ENCODE results near the gene DNAJC3. TPM values are rescaled to one million over a fixed set of nuclear protein-coding genes. Genes with fewer than 3 reads are reported as not detected.

DNAJC3 gene
- total RNA-seq, 1 experiment from 2014 or later, result 25.7 TPM

DNA sequence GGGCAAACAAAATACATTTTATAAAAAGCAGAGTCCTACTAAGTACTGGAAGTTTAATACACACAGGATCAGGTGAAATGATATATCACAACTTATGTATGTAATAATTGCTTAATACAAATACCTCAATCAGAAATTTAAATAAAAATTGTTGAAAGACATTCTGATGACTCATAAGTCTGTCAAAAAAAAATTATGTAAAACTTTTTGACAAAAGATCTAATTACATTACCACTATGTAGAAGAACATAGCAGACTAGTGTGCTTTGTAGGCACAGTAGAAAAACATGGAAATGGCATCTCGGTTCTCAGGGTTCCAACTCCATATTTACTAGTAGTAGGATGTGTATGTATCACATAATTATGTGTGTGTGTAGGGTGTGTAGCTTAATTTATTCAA lies 156.2 kb downstream of the DNAJC3 start:
- no peaks in the 10 kb centered on the region for H3K27me3 ChIP-seq (ENCODE audit: control insufficient read depth, insufficient read depth, low read length)
- no peak overlapping the region for H3K4me3 ChIP-seq (ENCODE audit: low read depth in 2 of 2, low read length in 2 of 2)
- H3K36me3 ChIP-seq (ENCODE audit: control insufficient read depth, insufficient read depth, low read length), result no peaks in the 10 kb centered on the region
- in situ Hi-C loops (cut with HindIII; ENCODE audit: low pct_unique_long_range_greater_than_20kb, low sequenced_read_pairs), result no loop called here
- DNase-seq (ENCODE audit: low read depth, low spot score) (no peak), ATAC-seq (no peak)
- H3K4me1 ChIP-seq (ENCODE audit: control insufficient read depth, insufficient read depth, low read length), result no peaks in the 10 kb centered on the region
- H3K27ac ChIP-seq (ENCODE audit: low read length), result no peak overlapping the region
- H3K9me3 ChIP-seq (ENCODE audit: control insufficient read depth, insufficient read depth, low read depth, low read length), result no peaks in the 10 kb centered on the region
- BruUV-seq (replicated peaks), result no TSS peak
- CTCF ChIA-PET, result interaction anchor here (0.8 to 1.4 kb wide), 2 partner anchors 38 to 209 kb away, joined by 3 to 10 read pairs; no protein-coding TSS in a partner anchor
- POLR2A ChIA-PET, result no interaction called here
- no peak for TF ChIP-seq POLR2AphosphoS5 (IDR thresholded peaks at IDR 0.05; ENCODE audit: low read depth, low read length)
- TF ChIP-seq, protein P1, sequence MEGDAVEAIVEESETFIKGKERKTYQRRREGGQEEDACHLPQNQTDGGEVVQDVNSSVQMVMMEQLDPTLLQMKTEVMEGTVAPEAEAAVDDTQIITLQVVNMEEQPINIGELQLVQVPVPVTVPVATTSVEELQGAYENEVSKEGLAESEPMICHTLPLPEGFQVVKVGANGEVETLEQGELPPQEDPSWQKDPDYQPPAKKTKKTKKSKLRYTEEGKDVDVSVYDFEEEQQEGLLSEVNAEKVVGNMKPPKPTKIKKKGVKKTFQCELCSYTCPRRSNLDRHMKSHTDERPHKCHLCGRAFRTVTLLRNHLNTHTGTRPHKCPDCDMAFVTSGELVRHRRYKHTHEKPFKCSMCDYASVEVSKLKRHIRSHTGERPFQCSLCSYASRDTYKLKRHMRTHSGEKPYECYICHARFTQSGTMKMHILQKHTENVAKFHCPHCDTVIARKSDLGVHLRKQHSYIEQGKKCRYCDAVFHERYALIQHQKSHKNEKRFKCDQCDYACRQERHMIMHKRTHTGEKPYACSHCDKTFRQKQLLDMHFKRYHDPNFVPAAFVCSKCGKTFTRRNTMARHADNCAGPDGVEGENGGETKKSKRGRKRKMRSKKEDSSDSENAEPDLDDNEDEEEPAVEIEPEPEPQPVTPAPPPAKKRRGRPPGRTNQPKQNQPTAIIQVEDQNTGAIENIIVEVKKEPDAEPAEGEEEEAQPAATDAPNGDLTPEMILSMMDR (IDR thresholded peaks at IDR 0.05), result no peak
- TF ChIP-seq, protein P2, sequence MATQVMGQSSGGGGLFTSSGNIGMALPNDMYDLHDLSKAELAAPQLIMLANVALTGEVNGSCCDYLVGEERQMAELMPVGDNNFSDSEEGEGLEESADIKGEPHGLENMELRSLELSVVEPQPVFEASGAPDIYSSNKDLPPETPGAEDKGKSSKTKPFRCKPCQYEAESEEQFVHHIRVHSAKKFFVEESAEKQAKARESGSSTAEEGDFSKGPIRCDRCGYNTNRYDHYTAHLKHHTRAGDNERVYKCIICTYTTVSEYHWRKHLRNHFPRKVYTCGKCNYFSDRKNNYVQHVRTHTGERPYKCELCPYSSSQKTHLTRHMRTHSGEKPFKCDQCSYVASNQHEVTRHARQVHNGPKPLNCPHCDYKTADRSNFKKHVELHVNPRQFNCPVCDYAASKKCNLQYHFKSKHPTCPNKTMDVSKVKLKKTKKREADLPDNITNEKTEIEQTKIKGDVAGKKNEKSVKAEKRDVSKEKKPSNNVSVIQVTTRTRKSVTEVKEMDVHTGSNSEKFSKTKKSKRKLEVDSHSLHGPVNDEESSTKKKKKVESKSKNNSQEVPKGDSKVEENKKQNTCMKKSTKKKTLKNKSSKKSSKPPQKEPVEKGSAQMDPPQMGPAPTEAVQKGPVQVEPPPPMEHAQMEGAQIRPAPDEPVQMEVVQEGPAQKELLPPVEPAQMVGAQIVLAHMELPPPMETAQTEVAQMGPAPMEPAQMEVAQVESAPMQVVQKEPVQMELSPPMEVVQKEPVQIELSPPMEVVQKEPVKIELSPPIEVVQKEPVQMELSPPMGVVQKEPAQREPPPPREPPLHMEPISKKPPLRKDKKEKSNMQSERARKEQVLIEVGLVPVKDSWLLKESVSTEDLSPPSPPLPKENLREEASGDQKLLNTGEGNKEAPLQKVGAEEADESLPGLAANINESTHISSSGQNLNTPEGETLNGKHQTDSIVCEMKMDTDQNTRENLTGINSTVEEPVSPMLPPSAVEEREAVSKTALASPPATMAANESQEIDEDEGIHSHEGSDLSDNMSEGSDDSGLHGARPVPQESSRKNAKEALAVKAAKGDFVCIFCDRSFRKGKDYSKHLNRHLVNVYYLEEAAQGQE (IDR thresholded peaks at IDR 0.05; ENCODE audit: insufficient read depth in 1 of 2, low read depth in 2 of 2, low read length in 1 of 2), result no peak
- no peak for TF ChIP-seq TCF7L2 (IDR thresholded peaks at IDR 0.05; ENCODE audit: low read depth, low read length)
- no peak for TF ChIP-seq SIN3A (IDR thresholded peaks at IDR 0.05; ENCODE audit: borderline replicate concordance, insufficient read depth, low read depth, low read length)
- intact Hi-C loops (cut with micrococcal nuclease; ENCODE audit: unreplicated experiment), result loop anchor here (5.0 to 10.0 kb wide), 3 partner anchors 158 to 298 kb away; partner anchors contain the start of gene DNAJC3

DNA sequence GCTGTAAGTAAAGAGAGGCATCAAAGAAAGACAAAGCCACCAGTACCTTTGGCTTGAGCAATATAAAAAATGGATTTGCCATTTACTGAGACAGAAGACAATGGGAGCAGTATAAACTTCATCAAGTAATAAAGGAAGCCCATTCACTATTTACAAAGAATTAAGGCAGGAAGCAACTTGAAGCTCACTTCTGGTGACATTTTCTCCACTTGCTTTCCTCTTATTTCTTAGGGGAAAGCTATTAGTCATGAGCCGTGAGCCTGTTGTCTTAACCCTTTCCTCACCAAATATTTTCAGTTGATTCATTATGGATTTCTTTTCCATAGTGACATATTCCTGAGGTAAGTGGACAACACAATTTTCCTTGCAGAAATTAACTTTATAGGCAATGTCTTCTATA lies 156.8 kb downstream of the DNAJC3 start:
- DNase-seq (ENCODE audit: low read depth, low spot score) (no peak), ATAC-seq (no peak)
- in situ Hi-C loops (cut with HindIII; ENCODE audit: low pct_unique_long_range_greater_than_20kb, low sequenced_read_pairs) (no loop called here), intact Hi-C loops (cut with micrococcal nuclease; ENCODE audit: unreplicated experiment) (loop anchor here (5.0 to 10.0 kb wide), 3 partner anchors 159 to 299 kb away; partner anchors contain the start of gene DNAJC3)
- BruUV-seq (replicated peaks), result no TSS peak
- H3K27ac ChIP-seq (ENCODE audit: low read length), result no peak overlapping the region
- ChIA-PET CTCF (interaction anchor here (0.7 to 1.4 kb wide), 3 partner anchors 38 to 261 kb away, joined by 3 to 10 read pairs (median 3); no protein-coding TSS in a partner anchor), POLR2A (no interaction called here)
- no peak overlapping the region for H3K4me3 ChIP-seq (ENCODE audit: low read depth in 2 of 2, low read length in 2 of 2)
- no peaks in the 10 kb centered on the region for H3K9me3 ChIP-seq (ENCODE audit: control insufficient read depth, insufficient read depth, low read depth, low read length)
- no peaks in the 10 kb centered on the region for H3K27me3 ChIP-seq (ENCODE audit: control insufficient read depth, insufficient read depth, low read length)
- TF ChIP-seq, protein P1 (IDR thresholded peaks at IDR 0.05), result no peak
- TF ChIP-seq POLR2AphosphoS5 (IDR thresholded peaks at IDR 0.05; ENCODE audit: low read depth, low read length) (no peak), SIN3A (IDR thresholded peaks at IDR 0.05; ENCODE audit: borderline replicate concordance, insufficient read depth, low read depth, low read length) (no peak), TCF7L2 (IDR thresholded peaks at IDR 0.05; ENCODE audit: low read depth, low read length) (no peak)
- TF ChIP-seq, protein P2 (IDR thresholded peaks at IDR 0.05; ENCODE audit: insufficient read depth in 1 of 2, low read depth in 2 of 2, low read length in 1 of 2), result no peak
- H3K36me3 ChIP-seq (ENCODE audit: control insufficient read depth, insufficient read depth, low read length), result no peaks in the 10 kb centered on the region
- H3K4me1 ChIP-seq (ENCODE audit: control insufficient read depth, insufficient read depth, low read length), result no peaks in the 10 kb centered on the region

All from Panc1 (cell line).